ENCODE data around the gene OR52E4. TPM values are rescaled to one million over a fixed set of nuclear protein-coding genes. Genes with fewer than 3 reads are reported as not detected.

OR52E4 gene
- total and polyA plus RNA-seq, 3 experiments from 2014 or later, result not detected

DNA sequence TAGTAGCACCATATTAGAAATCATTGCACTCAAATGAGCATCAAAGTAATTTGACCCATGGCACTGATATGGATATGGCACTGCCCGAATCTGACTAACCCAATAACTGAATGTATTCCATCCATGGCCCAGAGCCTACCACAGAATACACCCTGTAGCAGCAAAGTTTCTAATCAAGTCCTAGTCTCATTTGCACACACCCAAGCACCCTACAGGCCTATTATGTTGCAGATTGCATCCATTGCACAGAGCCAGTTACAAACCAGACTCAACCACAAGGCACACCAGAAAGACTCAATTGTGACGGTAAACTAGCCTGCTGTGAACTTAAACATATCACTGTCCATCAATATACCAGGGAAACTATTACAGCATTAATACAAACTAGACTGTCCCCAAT lies 19.1 kb downstream of the OR52E4 start:
- H3K27me3 Mint-ChIP-seq, result peaks cover 0 to 3% of the 10 kb centered on the region in 2 donors
- no peak for DNase-seq
- no peaks in the 10 kb centered on the region for H3K9me3 Mint-ChIP-seq
- no peaks in the 10 kb centered on the region for H3K9me3 ChIP-seq (ENCODE audit: low read length)
- H3K27ac ChIP-seq (ENCODE audit: low read depth, low read length), result no peak overlapping the region
- H3K27ac Mint-ChIP-seq, result no peak overlapping the region
- POLR2A ChIA-PET, result no interaction called here
- no peaks in the 10 kb centered on the region for H3K4me1 ChIP-seq (ENCODE audit: insufficient read depth, low read length)
- CTCF ChIA-PET, result no interaction called here
- H3K4me3 Mint-ChIP-seq, result no peak overlapping the region
- no peak overlapping the region for H3K4me3 ChIP-seq (ENCODE audit: low read length)
- H3K36me3 Mint-ChIP-seq, result no peaks in the 10 kb centered on the region
- no peaks in the 10 kb centered on the region for H3K36me3 ChIP-seq (ENCODE audit: insufficient read depth, low read length)
- H3K4me1 Mint-ChIP-seq, result no peaks in the 10 kb centered on the region
- H3K27me3 ChIP-seq (ENCODE audit: insufficient read depth, low read length, poor library complexity, severe bottlenecking), result no peaks in the 10 kb centered on the region

DNA sequence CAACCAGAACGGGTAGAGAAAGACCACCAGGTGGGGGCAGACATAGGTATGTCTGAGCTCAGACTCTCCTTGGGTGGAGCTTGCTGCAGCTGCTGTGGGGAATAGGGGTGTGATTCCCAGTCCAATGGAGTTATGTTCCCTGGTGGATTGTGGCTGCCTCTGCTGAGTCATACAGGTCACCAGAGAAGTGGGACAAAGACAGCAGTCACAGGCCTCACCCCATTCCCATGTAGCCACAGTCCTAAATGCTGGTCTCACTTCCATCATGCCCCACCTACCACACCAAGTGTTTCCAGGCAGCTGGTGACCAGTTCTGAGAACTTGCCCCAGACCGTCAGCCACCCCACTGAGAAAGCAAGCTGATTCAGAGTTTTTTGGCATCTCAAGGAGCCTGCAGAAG lies 30.1 kb downstream of the OR52E4 start:
- H3K4me3 Mint-ChIP-seq, result no peak overlapping the region
- ChIA-PET POLR2A (no interaction called here), CTCF (no interaction called here)
- Histone ChIP-seq H3K4me3 (ENCODE audit: low read length) (no peak overlapping the region), H3K27me3 (ENCODE audit: insufficient read depth, low read length, poor library complexity, severe bottlenecking) (no peaks in the 10 kb centered on the region), H3K9me3 (ENCODE audit: low read length) (no peaks in the 10 kb centered on the region), H3K4me1 (ENCODE audit: insufficient read depth, low read length) (no peaks in the 10 kb centered on the region), H3K36me3 (ENCODE audit: insufficient read depth, low read length) (no peaks in the 10 kb centered on the region), H3K27ac (ENCODE audit: low read depth, low read length) (no peak overlapping the region)
- no peak for DNase-seq
- H3K4me1 Mint-ChIP-seq, result no peaks in the 10 kb centered on the region
- no peak overlapping the region for H3K27ac Mint-ChIP-seq
- H3K36me3 Mint-ChIP-seq, result no peaks in the 10 kb centered on the region
- H3K27me3 Mint-ChIP-seq, result peaks cover 5 to 38% of the 10 kb centered on the region in 2 donors
- peaks cover 3 to 8% (median 5%) of the 10 kb centered on the region in 5 donors for H3K9me3 Mint-ChIP-seq

DNA sequence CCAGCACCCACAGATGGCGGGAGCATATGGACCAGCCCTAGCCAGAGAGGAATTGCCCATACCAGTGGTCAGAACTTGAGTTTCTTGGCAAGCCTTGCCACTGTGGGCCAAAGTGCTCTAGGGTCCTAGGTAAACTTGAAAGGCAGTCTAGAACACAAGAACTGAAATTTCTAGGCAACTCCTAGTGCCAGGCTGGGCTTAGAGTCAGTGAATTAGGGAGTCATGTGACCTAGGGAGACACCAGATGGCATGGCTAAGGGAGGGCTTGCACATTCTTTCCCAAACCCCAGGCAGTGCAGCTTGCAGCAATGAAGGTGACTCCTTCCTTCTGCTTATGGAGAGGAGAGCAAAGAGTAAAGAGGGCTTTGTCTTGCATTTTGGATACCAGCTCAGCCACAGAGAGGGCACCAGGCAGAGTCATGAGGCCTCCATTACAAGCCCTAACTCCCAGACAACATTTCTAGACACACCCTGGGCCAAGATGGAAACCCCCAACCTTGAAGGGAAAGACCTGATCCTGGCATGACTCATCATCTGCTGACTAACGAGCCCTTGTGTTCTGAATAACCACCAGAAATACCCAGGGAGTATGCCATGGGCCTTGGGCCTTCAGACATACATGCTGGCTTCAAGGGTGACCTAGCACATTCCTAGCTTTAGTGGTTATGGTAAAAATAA lies 42.5 kb downstream of the OR52E4 start:
- H3K4me1 ChIP-seq (ENCODE audit: insufficient read depth, low read length), result no peaks in the 10 kb centered on the region
- no peak overlapping the region for H3K27ac ChIP-seq (ENCODE audit: low read depth, low read length)
- peaks cover 0 to 2% of the 10 kb centered on the region in 2 donors for H3K27me3 Mint-ChIP-seq
- H3K9me3 Mint-ChIP-seq, result peaks cover 0 to 11% (median 8%) of the 10 kb centered on the region in 5 donors
- H3K4me3 Mint-ChIP-seq, result no peak overlapping the region
- DNase-seq, result no peak
- no peaks in the 10 kb centered on the region for H3K36me3 ChIP-seq (ENCODE audit: insufficient read depth, low read length)
- no peaks in the 10 kb centered on the region for H3K27me3 ChIP-seq (ENCODE audit: insufficient read depth, low read length, poor library complexity, severe bottlenecking)
- no peak overlapping the region for H3K27ac Mint-ChIP-seq
- H3K9me3 ChIP-seq (ENCODE audit: low read length), result no peaks in the 10 kb centered on the region
- ChIA-PET CTCF (no interaction called here), POLR2A (no interaction called here)
- no peaks in the 10 kb centered on the region for H3K4me1 Mint-ChIP-seq
- H3K36me3 Mint-ChIP-seq, result peaks cover 0 to 4% (median 0%) of the 10 kb centered on the region in 3 donors
- no peak overlapping the region for H3K4me3 ChIP-seq (ENCODE audit: low read length)

DNA sequence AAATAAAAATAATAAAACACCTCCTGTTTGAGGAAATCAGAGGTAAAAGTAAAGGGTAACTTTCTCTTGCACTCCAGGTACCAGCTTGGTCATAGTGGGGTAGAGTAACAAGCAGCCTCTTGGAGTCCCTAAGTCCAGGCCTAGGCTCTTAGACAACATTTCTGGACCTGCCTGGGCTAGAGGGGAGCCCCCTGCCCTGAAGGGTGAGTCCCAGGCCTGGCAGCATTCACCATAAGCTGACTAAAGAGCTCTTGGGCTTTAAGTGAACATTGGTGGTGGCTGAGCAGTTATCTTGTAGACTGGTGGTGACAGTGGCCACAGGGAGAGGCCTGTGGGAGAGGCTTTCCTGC lies 43.0 kb downstream of the OR52E4 start:
- H3K9me3 ChIP-seq (ENCODE audit: low read length), result no peaks in the 10 kb centered on the region
- no peaks in the 10 kb centered on the region for H3K36me3 ChIP-seq (ENCODE audit: insufficient read depth, low read length)
- POLR2A ChIA-PET, result no interaction called here
- Mint-ChIP-seq H3K4me3 (no peak overlapping the region), H3K27me3 (peaks cover 0 to 2% of the 10 kb centered on the region in 2 donors), H3K4me1 (no peaks in the 10 kb centered on the region), H3K9me3 (peaks cover 0 to 14% (median 8%) of the 10 kb centered on the region in 5 donors), H3K36me3 (peaks cover 0 to 2% (median 0%) of the 10 kb centered on the region in 3 donors), H3K27ac (no peak overlapping the region)
- DNase-seq, result no peak
- CTCF ChIA-PET, result no interaction called here
- H3K4me1 ChIP-seq (ENCODE audit: insufficient read depth, low read length), result no peaks in the 10 kb centered on the region
- no peak overlapping the region for H3K4me3 ChIP-seq (ENCODE audit: low read length)
- no peaks in the 10 kb centered on the region for H3K27me3 ChIP-seq (ENCODE audit: insufficient read depth, low read length, poor library complexity, severe bottlenecking)
- H3K27ac ChIP-seq (ENCODE audit: low read depth, low read length), result no peak overlapping the region

DNA sequence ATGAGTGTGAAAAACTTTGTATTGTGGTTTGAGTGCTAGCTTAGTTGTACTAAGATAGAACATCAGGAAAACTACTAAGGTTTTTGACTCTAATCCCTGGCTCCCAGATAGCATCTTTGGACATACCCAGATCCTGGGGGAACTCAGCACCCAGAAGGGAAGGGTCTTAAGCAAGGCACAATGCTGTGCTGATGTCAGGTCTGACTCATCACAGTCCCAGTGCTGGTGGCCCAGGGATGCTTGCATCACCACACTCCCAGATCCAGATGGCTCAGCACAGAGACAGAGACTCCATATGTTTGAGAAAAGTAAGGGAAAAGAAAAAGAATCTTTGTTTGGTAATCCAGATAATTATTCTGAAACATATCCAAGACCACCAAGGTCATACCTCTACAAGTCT lies 43.4 kb downstream of the OR52E4 start:
- H3K4me1 ChIP-seq (ENCODE audit: insufficient read depth, low read length), result no peaks in the 10 kb centered on the region
- H3K27ac ChIP-seq (ENCODE audit: low read depth, low read length), result no peak overlapping the region
- H3K27me3 ChIP-seq (ENCODE audit: insufficient read depth, low read length, poor library complexity, severe bottlenecking), result no peaks in the 10 kb centered on the region
- no peak overlapping the region for H3K4me3 Mint-ChIP-seq
- H3K9me3 ChIP-seq (ENCODE audit: low read length), result no peaks in the 10 kb centered on the region
- POLR2A ChIA-PET, result no interaction called here
- DNase-seq, result no peak
- no peak overlapping the region for H3K4me3 ChIP-seq (ENCODE audit: low read length)
- H3K36me3 Mint-ChIP-seq, result no peaks in the 10 kb centered on the region
- no peaks in the 10 kb centered on the region for H3K4me1 Mint-ChIP-seq
- peaks cover 0 to 2% of the 10 kb centered on the region in 2 donors for H3K27me3 Mint-ChIP-seq
- H3K9me3 Mint-ChIP-seq, result peaks cover 0 to 15% (median 8%) of the 10 kb centered on the region in 5 donors
- H3K27ac Mint-ChIP-seq, result no peak overlapping the region
- CTCF ChIA-PET, result no interaction called here
- H3K36me3 ChIP-seq (ENCODE audit: insufficient read depth, low read length), result no peaks in the 10 kb centered on the region

- ChIA-PET CTCF (no interaction called here), POLR2A (no interaction called here)
- Histone ChIP-seq H3K27ac (ENCODE audit: low read depth, low read length) (no peak overlapping the region), H3K36me3 (ENCODE audit: insufficient read depth, low read length) (no peaks in the 10 kb centered on the region), H3K27me3 (ENCODE audit: insufficient read depth, low read length, poor library complexity, severe bottlenecking) (no peaks in the 10 kb centered on the region), H3K4me1 (ENCODE audit: insufficient read depth, low read length) (no peaks in the 10 kb centered on the region), H3K4me3 (ENCODE audit: low read length) (no peak overlapping the region), H3K9me3 (ENCODE audit: low read length) (no peaks in the 10 kb centered on the region)
- peaks cover 0 to 18% (median 9%) of the 10 kb centered on the region in 5 donors for H3K9me3 Mint-ChIP-seq
- H3K36me3 Mint-ChIP-seq, result no peaks in the 10 kb centered on the region
- no peak overlapping the region for H3K27ac Mint-ChIP-seq
- no peak overlapping the region for H3K4me3 Mint-ChIP-seq
- no peaks in the 10 kb centered on the region for H3K4me1 Mint-ChIP-seq
- H3K27me3 Mint-ChIP-seq, result peaks cover 3 to 6% of the 10 kb centered on the region in 2 donors
- no peak for DNase-seq
Measured at GRCh38 chr11:5928271-5928670, 47.8 kb downstream of the OR52E4 start.

GRCh38 chr11:5928811-5929210 lies 48.4 kb downstream of the OR52E4 start:
- DNase-seq, result no peak
- peaks cover 0 to 17% (median 11%) of the 10 kb centered on the region in 5 donors for H3K9me3 Mint-ChIP-seq
- H3K4me3 Mint-ChIP-seq, result no peak overlapping the region
- Histone ChIP-seq H3K4me1 (ENCODE audit: insufficient read depth, low read length) (no peaks in the 10 kb centered on the region), H3K36me3 (ENCODE audit: insufficient read depth, low read length) (no peaks in the 10 kb centered on the region), H3K27me3 (ENCODE audit: insufficient read depth, low read length, poor library complexity, severe bottlenecking) (no peaks in the 10 kb centered on the region), H3K27ac (ENCODE audit: low read depth, low read length) (no peak overlapping the region), H3K4me3 (ENCODE audit: low read length) (no peak overlapping the region), H3K9me3 (ENCODE audit: low read length) (no peaks in the 10 kb centered on the region)
- H3K36me3 Mint-ChIP-seq, result no peaks in the 10 kb centered on the region
- POLR2A ChIA-PET, result no interaction called here
- H3K27me3 Mint-ChIP-seq, result peaks cover 3 to 6% of the 10 kb centered on the region in 2 donors
- CTCF ChIA-PET, result no interaction called here
- no peaks in the 10 kb centered on the region for H3K4me1 Mint-ChIP-seq
- no peak overlapping the region for H3K27ac Mint-ChIP-seq

DNA sequence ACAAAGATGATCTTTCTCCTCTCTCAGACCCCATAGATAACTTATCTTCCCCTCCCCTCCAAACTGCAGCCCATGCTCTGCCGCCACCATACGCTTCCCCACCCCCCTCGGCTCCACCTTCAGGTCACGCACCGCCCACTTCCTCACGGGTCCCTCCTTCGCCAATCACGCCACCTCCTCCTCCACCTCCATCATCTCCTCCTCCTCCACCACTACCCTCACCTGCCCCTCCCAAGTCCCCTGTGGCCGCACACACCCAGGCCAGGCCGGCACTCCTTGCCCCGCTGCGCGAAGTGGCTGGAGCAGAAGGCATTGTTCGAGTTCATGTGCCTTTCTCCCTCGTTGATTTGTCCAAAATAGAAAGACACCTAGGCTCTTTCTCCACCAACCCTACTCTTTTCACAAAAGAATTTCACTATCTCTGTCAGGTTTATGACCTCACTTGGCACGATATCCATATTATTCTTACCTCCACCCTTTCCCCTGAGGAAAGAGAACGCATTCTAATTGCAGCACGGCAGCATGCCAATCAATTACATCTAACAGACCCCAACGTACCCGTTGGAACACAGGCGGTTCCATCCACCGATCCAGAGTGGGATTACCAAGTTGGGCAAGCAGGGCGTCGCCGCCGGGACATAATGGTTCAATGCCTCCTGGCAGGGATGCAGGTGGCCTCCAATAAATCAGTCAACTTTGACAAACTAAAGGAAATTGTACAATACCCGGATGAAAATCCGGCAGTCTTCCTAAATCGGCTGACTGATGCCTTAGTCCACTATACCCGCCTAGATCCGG lies 49.3 kb downstream of the OR52E4 start:
- H3K27ac ChIP-seq (ENCODE audit: low read depth, low read length), result no peak overlapping the region
- Mint-ChIP-seq H3K27ac (no peak overlapping the region), H3K9me3 (peaks cover 0 to 11% (median 8%) of the 10 kb centered on the region in 5 donors), H3K27me3 (peaks cover 3 to 6% of the 10 kb centered on the region in 2 donors), H3K36me3 (no peaks in the 10 kb centered on the region), H3K4me1 (no peaks in the 10 kb centered on the region), H3K4me3 (no peak overlapping the region)
- ChIA-PET CTCF (no interaction called here), POLR2A (no interaction called here)
- no peaks in the 10 kb centered on the region for H3K36me3 ChIP-seq (ENCODE audit: insufficient read depth, low read length)
- no peak overlapping the region for H3K4me3 ChIP-seq (ENCODE audit: low read length)
- no peak for DNase-seq
- no peaks in the 10 kb centered on the region for H3K4me1 ChIP-seq (ENCODE audit: insufficient read depth, low read length)
- H3K27me3 ChIP-seq (ENCODE audit: insufficient read depth, low read length, poor library complexity, severe bottlenecking), result no peaks in the 10 kb centered on the region
- H3K9me3 ChIP-seq (ENCODE audit: low read length), result no peaks in the 10 kb centered on the region

All from CD8-positive, alpha-beta memory T cell (primary cell).